AG09309 (cell line): ENCODE measurements around the gene OSBP.

Experiments used
- DNase-seq: peaks from one replicate; pipeline ENCODE4 v3.0.0-alpha.2; 2010; ENCODE audit warnings: low read depth
- H3K4me3 ChIP-seq: 2 replicates; pipeline ENCODE4 v1.5.1; 2011; ENCODE audit warnings: mild to moderate bottlenecking, low read depth, low read length, moderate library complexity; ENCODE audit not compliant: control insufficient read depth
- CTCF ChIP-seq: IDR thresholded peaks from 2 replicates; pipeline ENCODE4 v1.5.1; 2011; ENCODE audit warnings: mild to moderate bottlenecking, low read depth, low read length, inconsistent platforms; ENCODE audit not compliant: insufficient read depth, control insufficient read depth; ENCODE audit errors: missing control alignments

The OSBP gene

DNA sequence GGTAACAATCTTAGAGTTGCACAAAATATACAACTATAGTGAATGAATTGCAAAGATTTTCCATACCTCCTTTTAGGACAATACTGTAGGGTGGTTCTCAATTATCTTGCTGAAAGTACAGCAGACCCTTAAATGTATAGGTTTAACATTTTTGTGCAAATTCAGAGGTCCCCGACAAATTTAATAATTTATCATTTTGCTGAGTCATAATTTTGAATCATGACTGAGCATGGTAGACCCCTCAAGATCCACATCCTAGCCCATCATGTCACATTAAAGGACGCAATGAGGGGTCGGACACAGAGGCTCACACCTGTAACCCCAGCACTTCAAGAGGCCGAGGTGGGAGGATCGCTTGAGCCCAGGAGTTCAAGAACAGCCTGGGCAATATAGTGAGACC, 43.5 kb downstream of the OSBP start:
- H3K4me3 ChIP-seq: no peak overlapping the region
- DNase-seq: no peak
- no peak for TF ChIP-seq CTCF

GRCh38 chr11:59562292-59562691, 53.3 kb downstream of the OSBP start:
- no peak for DNase-seq
- TF ChIP-seq CTCF: no peak

GRCh38 chr11:59560702-59561473, 54.7 kb downstream of the OSBP start:
- DNase-seq: no peak
- peak overlapping the region; percentile 57 for H3K4me3 ChIP-seq
- no peak for TF ChIP-seq CTCF

More at GRCh38 chr11:59562292-59562691, 53.3 kb downstream of the OSBP start:
- H3K4me3 ChIP-seq: no peak overlapping the region

- no peak for TF ChIP-seq CTCF
- peak overlapping the region; percentile 57 for H3K4me3 ChIP-seq
- no peak for DNase-seq
Measured at GRCh38 chr11:59560290-59560701, 55.3 kb downstream of the OSBP start.

- DNase-seq: no peak
- TF ChIP-seq CTCF: no peak
Measured at GRCh38 chr11:59559886-59560285, 55.7 kb downstream of the OSBP start.

DNA sequence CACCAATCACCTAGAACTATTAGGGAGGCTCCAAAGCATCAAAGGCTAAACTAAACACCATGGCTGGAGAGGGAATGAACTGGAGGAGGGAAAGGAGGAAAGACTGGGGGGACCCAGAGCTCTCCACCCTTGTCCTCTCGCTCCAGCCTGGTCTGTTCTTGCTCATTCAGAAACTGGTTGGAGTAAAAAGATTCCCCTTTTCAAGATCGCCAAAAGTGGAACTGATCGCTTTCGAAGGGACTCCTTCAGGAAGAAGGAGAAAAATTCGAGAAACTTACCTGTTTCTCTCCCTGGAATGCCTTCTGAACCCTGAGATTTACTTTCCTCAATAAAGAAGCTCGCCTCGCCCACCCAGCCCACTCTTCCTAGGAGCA, 57.3 kb downstream of the OSBP start:
- DNase-seq: no peak
- TF ChIP-seq CTCF: no peak
- no peak overlapping the region for H3K4me3 ChIP-seq

More at GRCh38 chr11:59559886-59560285, 55.7 kb downstream of the OSBP start:
- H3K4me3 ChIP-seq: no peak overlapping the region
